22Rv1 (cell line): ENCODE data around the gene RPS4Y1.
"Not testable (repeated sequence)": the region's sequence is repeated elsewhere in the genome, so short reads cannot be mapped to it uniquely, and the experiment has no call there.

ENCODE experiments used
- H3K27ac ChIP-seq: fragments of 450-650 bp; 2 replicates; pipeline ENCODE4 v1.5.1; 2017
- CTCF ChIP-seq: fragments of 450-650 bp; IDR thresholded peaks from 2 replicates; pipeline ENCODE4 v1.5.1; 2017; ENCODE audit warnings: mild to moderate bottlenecking
- ZFX ChIP-seq: fragments of 450-650 bp; IDR thresholded peaks from 2 replicates; pipeline ENCODE4 v1.6.1; 2017; ENCODE audit warnings: antibody characterized with exemption, borderline replicate concordance

The RPS4Y1 gene

GRCh38 chrY:2841471-2841893, at the start of gene RPS4Y1:
Gene RPS4Y1, plus strand, starts transcription at chrY:2841602. Its CDS starts 23 bp downstream, at chrY:2841625.
- TF ChIP-seq CTCF = no peak
- TF ChIP-seq ZFX = no peak
- H3K27ac ChIP-seq = peak within 1 kb of the TSS; percentile 81

GRCh38 chrY:2796977-2797523, 44.4 kb upstream of the RPS4Y1 start:
- H3K27ac ChIP-seq = no peak overlapping the region
- TF ChIP-seq ZFX (no peak), CTCF (no peak)

- TF ChIP-seq CTCF (no peak), ZFX (no peak)
- no peak overlapping the region for H3K27ac ChIP-seq
Measured at GRCh38 chrY:2797991-2798390, 43.4 kb upstream of the RPS4Y1 start.

GRCh38 chrY:2800246-2800645, 41.2 kb upstream of the RPS4Y1 start:
- H3K27ac ChIP-seq = no peak overlapping the region
- TF ChIP-seq CTCF (peak; percentile 41), ZFX (no peak)

GRCh38 chrY:2817146-2817896, 24.1 kb upstream of the RPS4Y1 start:
- H3K27ac ChIP-seq = not testable (repeated sequence)

GRCh38 chrY:2824471-2824870, 16.9 kb upstream of the RPS4Y1 start:
- no peak for TF ChIP-seq ZFX
- TF ChIP-seq CTCF = no peak
- H3K27ac ChIP-seq = no peak overlapping the region

GRCh38 chrY:2828497-2828896, 12.9 kb upstream of the RPS4Y1 start:
- TF ChIP-seq CTCF (no peak), ZFX (no peak)

GRCh38 chrY:2835230-2835629, 6.2 kb upstream of the RPS4Y1 start:
- no peak overlapping the region; the same call in 1 of the 2 replicates for H3K27ac ChIP-seq
- TF ChIP-seq CTCF = no peak
- no peak for TF ChIP-seq ZFX

More at GRCh38 chrY:2828497-2828896, 12.9 kb upstream of the RPS4Y1 start:
- no peak overlapping the region for H3K27ac ChIP-seq
